IMR-90 (cell line): ENCODE measurements around the gene ITGB2. TPM values are rescaled to one million over a fixed set of nuclear protein-coding genes. Genes with fewer than 3 reads are reported as not detected.

ENCODE experiments used
- polyA plus RNA-seq, 3 experiments: library from polyadenylated mRNA; depleted of rRNA; stranded (reverse); fragments of >200 nt; gene quantifications; 2 replicates each; pipeline ENCODE4 v1.2.3, GENCODE V29; 2012; ENCODE audit warnings: low replicate concordance in 1 of 3
- total RNA-seq: library from RNA; depleted of rRNA; stranded (reverse); fragments of >200 nt; gene quantifications from 2 replicates; pipeline ENCODE4 v1.2.3, GENCODE V29; 2012; rRNA removed

ITGB2 gene
- total and polyA plus RNA-seq, 2 of the 4 experiments (the other 2 are of a cell fraction): 0.14 TPM; not detected in 1

Other genes with a start within 250 kb of the ITGB2 start
- gene KRTAP12-1, start 238.7 kb downstream of the ITGB2 start, total RNA-seq: not detected in 2 replicates
- not detected in 2 replicates for gene KRTAP12-1, start 238.7 kb downstream of the ITGB2 start, polyA plus RNA-seq (2012; rRNA removed)
- not detected in 2 replicates for gene KRTAP10-12, start 223.7 kb downstream of the ITGB2 start, total RNA-seq
- not detected in 2 replicates for gene KRTAP10-12, start 223.7 kb downstream of the ITGB2 start, polyA plus RNA-seq (2012; rRNA removed)
- not detected in 2 replicates for gene TSPEAR, start 209.3 kb downstream of the ITGB2 start, total RNA-seq
- not detected in 2 replicates for gene TSPEAR, start 209.3 kb downstream of the ITGB2 start, polyA plus RNA-seq (2012; rRNA removed)
- 65.4 and 75.8 TPM in 2 replicates for gene UBE2G2, start 119.1 kb downstream of the ITGB2 start, total RNA-seq
- 81.9 and 91.7 TPM in 2 replicates for gene UBE2G2, start 119.1 kb downstream of the ITGB2 start, polyA plus RNA-seq (2012; rRNA removed)
- 64.9 and 103 TPM in 2 replicates for gene SUMO3, start 102.8 kb downstream of the ITGB2 start, total RNA-seq
- gene SUMO3, start 102.8 kb downstream of the ITGB2 start, polyA plus RNA-seq (2012; rRNA removed): 101 and 104 TPM in 2 replicates
- gene PTTG1IP, start 47.2 kb downstream of the ITGB2 start, total RNA-seq: 194 and 230 TPM in 2 replicates
- 156 and 167 TPM in 2 replicates for gene PTTG1IP, start 47.2 kb downstream of the ITGB2 start, polyA plus RNA-seq (2012; rRNA removed)
- gene SLX9, start 19.1 kb upstream of the ITGB2 start, total RNA-seq: 10.4 and 17.5 TPM in 2 replicates
- gene SLX9, start 19.1 kb upstream of the ITGB2 start, polyA plus RNA-seq (2012; rRNA removed): 21.7 and 27.4 TPM in 2 replicates
- 39.7 and 39.8 TPM in 2 replicates for gene ADARB1, start 153.7 kb upstream of the ITGB2 start, total RNA-seq
- 45.5 and 47.3 TPM in 2 replicates for gene ADARB1, start 153.7 kb upstream of the ITGB2 start, polyA plus RNA-seq (2012; rRNA removed)